HEK293 (cell line): ENCODE results near the gene GBX1.

ENCODE experiments used
- CTCF ChIA-PET: fragments of 350-600 bp; formaldehyde crosslinking; extraction: SDS; loops from one replicate; lab custom pipeline; 2021; ENCODE audit warnings: antibody characterized with exemption; lab: Yijun Ruan, JAX
- POLR2A ChIA-PET: fragments of 300-600 bp; formaldehyde crosslinking; extraction: SDS; loops from one replicate; lab custom pipeline; 2020; ENCODE audit warnings: antibody characterized with exemption, inconsistent platforms; lab: Yijun Ruan, JAX
- H3K27ac ChIP-seq: fragments of 200-500 bp; sonication (Bioruptor generic); 2 replicates; pipeline ENCODE4 v1.5.1; 2014; ENCODE audit warnings: low read depth, low read length, control low read depth, inconsistent platforms; ENCODE audit errors: extremely low read depth
- H3K36me3 ChIP-seq, 2 experiments: fragments of 200-500 bp in 1 of 2; sonication (Bioruptor generic) in 1 of 2; 1 replicate in 1 of 2; 2 replicates in 1 of 2; pipeline ENCODE4 v1.5.1; 2014 to 2017; ENCODE audit warnings: inconsistent platforms in 2 of 2, low read length in 2 of 2; ENCODE audit not compliant: control insufficient read depth in 2 of 2, insufficient read depth in 1 of 2
- H3K4me1 ChIP-seq: fragments of 200-500 bp; sonication (Bioruptor generic); 2 replicates; pipeline ENCODE4 v1.5.1; 2014; ENCODE audit warnings: mild to moderate bottlenecking, low read length, inconsistent platforms; ENCODE audit not compliant: control insufficient read depth, insufficient read depth
- H3K4me3 ChIP-seq: 2 replicates; pipeline ENCODE4 v1.5.1; 2011; ENCODE audit warnings: low read depth, mild to moderate bottlenecking, control low read depth, low read length, moderate library complexity
- H3K9me3 ChIP-seq: fragments of 200-500 bp; sonication (Bioruptor generic); 2 replicates; pipeline ENCODE4 v1.5.1; 2014; ENCODE audit warnings: low read depth, low read length, inconsistent platforms; ENCODE audit not compliant: control insufficient read depth, insufficient read depth
- BCL6B ChIP-seq: fragments of 450-650 bp; formaldehyde crosslinking; IDR thresholded peaks from 2 replicates; pipeline ENCODE4 v1.5.1; 2017; ENCODE audit warnings: missing biosample characterization, missing genetic modification characterization
- HIC1 ChIP-seq: fragments of 450-650 bp; formaldehyde crosslinking; IDR thresholded peaks from 2 replicates; pipeline ENCODE4 v1.5.1; 2016; ENCODE audit warnings: missing biosample characterization, missing genetic modification characterization
- KLF10 ChIP-seq: fragments of 450-650 bp; IDR thresholded peaks from 2 replicates; pipeline ENCODE4 v1.5.1; 2018; ENCODE audit warnings: missing biosample characterization, mild to moderate bottlenecking, missing genetic modification characterization
- OSR2 ChIP-seq: fragments of 450-650 bp; formaldehyde crosslinking; IDR thresholded peaks from 2 replicates; pipeline ENCODE4 v1.5.1; 2016; ENCODE audit warnings: missing biosample characterization, missing genetic modification characterization
- REPIN1 ChIP-seq: fragments of 450-650 bp; formaldehyde crosslinking; IDR thresholded peaks from 2 replicates; pipeline ENCODE4 v1.5.1; 2017; ENCODE audit warnings: missing biosample characterization, missing genetic modification characterization, low read depth
- SCRT2 ChIP-seq: fragments of 450-650 bp; formaldehyde crosslinking; IDR thresholded peaks from 2 replicates; pipeline ENCODE4 v1.5.1; 2016; ENCODE audit warnings: missing biosample characterization, missing genetic modification characterization
- ZNF114 ChIP-seq: fragments of 450-650 bp; formaldehyde crosslinking; IDR thresholded peaks from 2 replicates; pipeline ENCODE4 v1.5.0; 2017; ENCODE audit warnings: missing biosample characterization, missing genetic modification characterization
- ZNF24 ChIP-seq: fragments of 450-650 bp; formaldehyde crosslinking; IDR thresholded peaks from 2 replicates; pipeline ENCODE4 v1.5.1; 2016; ENCODE audit warnings: missing biosample characterization, missing genetic modification characterization
- ZNF248 ChIP-seq: fragments of 450-650 bp; formaldehyde crosslinking; IDR thresholded peaks from 2 replicates; pipeline ENCODE4 v1.5.1; 2017; ENCODE audit warnings: missing biosample characterization, missing genetic modification characterization
- ZNF324 ChIP-seq: fragments of 450-650 bp; formaldehyde crosslinking; IDR thresholded peaks from 2 replicates; pipeline ENCODE4 v1.5.1; 2016; ENCODE audit warnings: missing biosample characterization, missing genetic modification characterization
- ZNF341 ChIP-seq: fragments of 450-650 bp; formaldehyde crosslinking; IDR thresholded peaks from 2 replicates; pipeline ENCODE4; 2016; ENCODE audit warnings: low read depth, missing biosample characterization, missing genetic modification characterization
- ZNF366 ChIP-seq: fragments of 450-650 bp; formaldehyde crosslinking; conservative IDR thresholded peaks from 2 replicates; pipeline ENCODE4 v1.5.1; 2016; ENCODE audit warnings: missing biosample characterization, missing genetic modification characterization
- ZNF404 ChIP-seq: fragments of 450-650 bp; formaldehyde crosslinking; IDR thresholded peaks from 2 replicates; pipeline ENCODE4 v1.5.1; 2017; ENCODE audit warnings: missing biosample characterization, missing genetic modification characterization
- ZNF521 ChIP-seq: fragments of 450-650 bp; formaldehyde crosslinking; IDR thresholded peaks from 2 replicates; pipeline ENCODE4 v1.5.1; 2017; ENCODE audit warnings: missing biosample characterization, mild to moderate bottlenecking, missing genetic modification characterization
- ZNF558 ChIP-seq: fragments of 450-650 bp; formaldehyde crosslinking; IDR thresholded peaks from 2 replicates; pipeline ENCODE4 v1.5.1; 2016; ENCODE audit warnings: missing biosample characterization, missing genetic modification characterization
- ZNF610 ChIP-seq: fragments of 450-650 bp; formaldehyde crosslinking; IDR thresholded peaks from 2 replicates; pipeline ENCODE4 v1.5.1; 2016; ENCODE audit warnings: missing biosample characterization, missing genetic modification characterization, borderline replicate concordance
- ZNF677 ChIP-seq: fragments of 450-650 bp; IDR thresholded peaks from 2 replicates; pipeline ENCODE4 v1.5.0; 2018; ENCODE audit warnings: missing biosample characterization, mild to moderate bottlenecking, missing genetic modification characterization, moderate library complexity
- ZNF701 ChIP-seq: fragments of 450-650 bp; formaldehyde crosslinking; IDR thresholded peaks from 2 replicates; pipeline ENCODE4 v1.5.1; 2016; ENCODE audit warnings: missing biosample characterization, missing genetic modification characterization
- TF ChIP-seq, protein P1 (sequence below): fragments of 450-650 bp; formaldehyde crosslinking; IDR thresholded peaks from 2 replicates; pipeline ENCODE4 v1.5.1; 2016; ENCODE audit warnings: missing biosample characterization, missing genetic modification characterization
- TF ChIP-seq, protein P2 (sequence below): fragments of 450-650 bp; formaldehyde crosslinking; IDR thresholded peaks from 2 replicates; pipeline ENCODE4 v1.5.1; 2016; ENCODE audit warnings: missing biosample characterization, missing genetic modification characterization

The GBX1 gene

DNA sequence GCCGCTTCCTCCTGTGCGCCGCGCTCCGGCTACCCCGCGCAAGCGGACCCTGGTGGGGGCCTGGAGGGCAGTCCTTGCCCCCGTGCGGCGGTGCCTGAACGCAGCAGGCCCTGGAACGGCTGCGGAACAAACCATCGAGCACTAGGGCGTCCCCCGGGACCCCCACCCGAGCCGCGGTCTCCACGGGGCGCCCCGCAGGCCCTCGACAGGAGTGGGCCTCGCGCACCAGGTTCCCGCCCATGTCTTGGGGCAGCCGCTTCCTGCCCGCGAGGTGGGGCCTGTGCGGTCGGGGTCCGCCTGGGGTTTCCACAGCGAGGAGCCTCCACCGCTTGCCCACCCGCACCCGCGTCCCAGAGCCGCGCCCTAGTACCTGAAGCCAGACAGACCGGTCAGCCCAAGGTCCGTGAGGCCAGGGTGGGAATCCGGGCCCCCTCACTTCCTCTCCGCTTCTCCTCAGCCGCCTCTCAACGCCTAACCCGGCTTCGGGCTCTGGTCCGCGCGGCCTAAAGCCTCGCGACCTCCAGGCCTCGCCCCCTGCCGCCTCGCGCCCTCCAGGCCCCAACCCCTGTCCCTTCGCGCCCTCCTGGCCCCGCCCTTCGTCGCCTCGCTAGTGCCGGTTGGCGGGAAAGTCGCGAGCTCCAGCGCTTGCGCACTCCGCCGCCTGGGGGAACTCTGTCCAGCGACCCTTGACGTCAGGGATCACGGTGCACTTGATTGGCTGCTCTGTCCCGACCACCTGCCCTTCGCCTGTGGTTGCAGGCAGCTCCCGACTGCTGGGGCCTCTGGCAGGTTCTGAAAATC is 7.0 kb upstream of the GBX1 start:
- CTCF ChIA-PET = interaction anchor here (0.6 to 3.2 kb wide), 7 partner anchors 8 to 169 kb away, joined by 3 to 15 read pairs (median 3); no protein-coding TSS in a partner anchor
- Histone ChIP-seq H3K27ac (no peak overlapping the region), H3K4me1 (no peaks in the 10 kb centered on the region), H3K9me3 (no peaks in the 10 kb centered on the region), H3K4me3 (no peak overlapping the region), H3K36me3 (no peaks in the 10 kb centered on the region)
- no peak for TF ChIP-seq ZNF558 (tag by site-specific recombination)
- no peak for TF ChIP-seq ZNF366
- TF ChIP-seq OSR2 (tag by site-specific recombination) = no peak
- TF ChIP-seq HIC1 = no peak
- no peak for TF ChIP-seq BCL6B
- TF ChIP-seq SCRT2 (tag by site-specific recombination) = no peak
- TF ChIP-seq KLF10 (tag by site-specific recombination) = no peak
- no peak for TF ChIP-seq ZNF24
- no peak for TF ChIP-seq ZNF114
- TF ChIP-seq, protein P1, sequence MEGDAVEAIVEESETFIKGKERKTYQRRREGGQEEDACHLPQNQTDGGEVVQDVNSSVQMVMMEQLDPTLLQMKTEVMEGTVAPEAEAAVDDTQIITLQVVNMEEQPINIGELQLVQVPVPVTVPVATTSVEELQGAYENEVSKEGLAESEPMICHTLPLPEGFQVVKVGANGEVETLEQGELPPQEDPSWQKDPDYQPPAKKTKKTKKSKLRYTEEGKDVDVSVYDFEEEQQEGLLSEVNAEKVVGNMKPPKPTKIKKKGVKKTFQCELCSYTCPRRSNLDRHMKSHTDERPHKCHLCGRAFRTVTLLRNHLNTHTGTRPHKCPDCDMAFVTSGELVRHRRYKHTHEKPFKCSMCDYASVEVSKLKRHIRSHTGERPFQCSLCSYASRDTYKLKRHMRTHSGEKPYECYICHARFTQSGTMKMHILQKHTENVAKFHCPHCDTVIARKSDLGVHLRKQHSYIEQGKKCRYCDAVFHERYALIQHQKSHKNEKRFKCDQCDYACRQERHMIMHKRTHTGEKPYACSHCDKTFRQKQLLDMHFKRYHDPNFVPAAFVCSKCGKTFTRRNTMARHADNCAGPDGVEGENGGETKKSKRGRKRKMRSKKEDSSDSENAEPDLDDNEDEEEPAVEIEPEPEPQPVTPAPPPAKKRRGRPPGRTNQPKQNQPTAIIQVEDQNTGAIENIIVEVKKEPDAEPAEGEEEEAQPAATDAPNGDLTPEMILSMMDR = no peak
- no peak for TF ChIP-seq ZNF341
- TF ChIP-seq ZNF404 = no peak
- TF ChIP-seq, protein P2, sequence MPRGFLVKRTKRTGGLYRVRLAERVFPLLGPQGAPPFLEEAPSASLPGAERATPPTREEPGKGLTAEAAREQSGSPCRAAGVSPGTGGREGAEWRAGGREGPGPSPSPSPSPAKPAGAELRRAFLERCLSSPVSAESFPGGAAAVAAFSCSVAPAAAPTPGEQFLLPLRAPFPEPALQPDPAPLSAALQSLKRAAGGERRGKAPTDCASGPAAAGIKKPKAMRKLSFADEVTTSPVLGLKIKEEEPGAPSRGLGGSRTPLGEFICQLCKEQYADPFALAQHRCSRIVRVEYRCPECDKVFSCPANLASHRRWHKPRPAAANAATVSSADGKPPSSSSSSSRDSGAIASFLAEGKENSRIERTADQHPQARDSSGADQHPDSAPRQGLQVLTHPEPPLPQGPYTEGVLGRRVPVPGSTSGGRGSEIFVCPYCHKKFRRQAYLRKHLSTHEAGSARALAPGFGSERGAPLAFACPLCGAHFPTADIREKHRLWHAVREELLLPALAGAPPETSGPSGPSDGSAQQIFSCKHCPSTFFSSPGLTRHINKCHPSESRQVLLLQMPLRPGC (tag by site-specific recombination) = no peak
- TF ChIP-seq ZNF701 (tag by site-specific recombination) = no peak
- TF ChIP-seq REPIN1 (tag by site-specific recombination) = no peak
- no peak for TF ChIP-seq ZNF610 (tag by site-specific recombination)
- TF ChIP-seq ZNF677 (tag by site-specific recombination) = no peak
- POLR2A ChIA-PET = no interaction called here

DNA sequence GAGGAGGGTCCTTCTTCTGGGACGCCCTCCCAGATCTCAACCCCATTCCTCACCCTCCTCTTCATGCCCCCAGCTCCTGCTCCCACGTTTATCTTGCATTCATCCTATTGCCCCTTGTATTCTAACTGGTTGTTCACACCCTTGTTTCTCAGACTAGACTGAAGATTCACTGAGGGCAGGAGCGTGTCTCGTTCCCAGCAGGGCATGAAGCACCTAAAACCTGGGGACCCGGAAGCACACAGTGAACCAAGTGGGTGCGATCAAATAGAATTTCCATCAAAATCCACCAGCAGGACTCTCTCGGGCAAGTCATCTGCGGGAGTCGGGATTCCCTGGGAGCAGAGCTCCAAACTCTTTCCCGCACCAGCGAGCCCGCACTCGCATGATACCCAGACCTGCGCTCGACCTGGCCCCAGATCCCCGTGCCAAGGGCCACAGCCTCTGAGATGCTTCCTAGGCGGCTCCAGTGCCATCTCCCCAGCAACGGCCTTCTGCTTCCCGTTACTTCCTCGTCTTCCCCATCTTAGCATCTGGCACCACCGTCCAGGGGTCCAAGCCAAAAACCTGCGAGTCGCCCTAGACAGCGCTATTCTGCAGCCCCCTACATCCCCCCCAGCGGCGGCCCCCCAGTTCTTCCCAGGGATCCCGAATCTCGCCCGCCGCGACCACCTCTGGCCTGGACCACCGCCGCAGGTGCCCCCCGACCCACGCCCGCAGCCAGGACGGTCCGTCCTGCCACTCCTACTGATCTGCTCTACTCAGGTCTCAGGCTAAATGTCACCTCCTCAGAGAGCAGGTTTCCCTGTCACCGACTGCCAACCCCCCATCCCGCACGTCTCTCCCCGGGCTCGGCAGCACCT is 6.1 kb upstream of the GBX1 start:
- Histone ChIP-seq H3K4me1 (no peaks in the 10 kb centered on the region), H3K4me3 (no peak overlapping the region), H3K36me3 (no peaks in the 10 kb centered on the region), H3K27ac (no peak overlapping the region), H3K9me3 (no peaks in the 10 kb centered on the region)
- CTCF ChIA-PET = interaction anchor here (0.7 to 1.2 kb wide), 5 partner anchors 17 to 142 kb away, joined by 4 to 6 read pairs (median 5); no protein-coding TSS in a partner anchor
- TF ChIP-seq ZNF677 (tag by site-specific recombination) (no peak), ZNF324 (tag by site-specific recombination) (no peak), ZNF521 (tag by site-specific recombination) (no peak), ZNF248 (tag by site-specific recombination) (no peak)
- TF ChIP-seq, all 188 proteins: peak for 0
- POLR2A ChIA-PET = no interaction called here
